ENCODE results near the gene KCNMA1. TPM values are rescaled to one million over a fixed set of nuclear protein-coding genes. Genes with fewer than 3 reads are reported as not detected.

KCNMA1 gene
- total and polyA plus RNA-seq, 10 donors = 9.3 to 114 (median 51.5) TPM

GRCh38 chr10:77123330-77123729, 514.3 kb downstream of the KCNMA1 start:
- TF ChIP-seq POLR2AphosphoS5 (IDR thresholded peaks at IDR 0.05) = no peak
- no peak for TF ChIP-seq CTCF (IDR thresholded peaks at IDR 0.05 in 8 of 11, conservative IDR thresholded peaks at IDR 0.05 in 3 of 11)
- TF ChIP-seq POLR2A (IDR thresholded peaks at IDR 0.05) = no peak

GRCh38 chr10:77121829-77122228, 515.8 kb downstream of the KCNMA1 start:
- Histone ChIP-seq H3K9me3 (no peaks in the 10 kb centered on the region), H3K27ac (no peak overlapping the region), H3K4me3 (no peak overlapping the region), H3K36me3 (no peaks in the 10 kb centered on the region), H3K27me3 (replicated peaks in 1 of 7) (no peaks in the 10 kb centered on the region), H3K4me1 (no peaks in the 10 kb centered on the region)
- intact Hi-C loops (cut with DNase I; ENCODE audit: low total_unique reads) = no loop called here
- WGBS, 5 donors = 84 to 91% (median 87%) methylated on average over 9 to 10 of the region's 10 CpGs
- no peak for DNase-seq
- TF ChIP-seq POLR2A (IDR thresholded peaks at IDR 0.05) (no peak), CTCF (IDR thresholded peaks at IDR 0.05 in 8 of 11, conservative IDR thresholded peaks at IDR 0.05 in 3 of 11) (no peak), POLR2AphosphoS5 (IDR thresholded peaks at IDR 0.05) (no peak)

More at GRCh38 chr10:77123330-77123729, 514.3 kb downstream of the KCNMA1 start:
- Histone ChIP-seq H3K4me1 (no peaks in the 10 kb centered on the region), H3K27ac (no peak overlapping the region), H3K36me3 (no peaks in the 10 kb centered on the region), H3K9me3 (no peaks in the 10 kb centered on the region), H3K4me3 (no peak overlapping the region), H3K27me3 (replicated peaks in 1 of 7) (peaks cover 0 to 5% (median 0%) of the 10 kb centered on the region in 7 donors)
- 92 to 98% (median 96%) methylated on average over 5 of the region's 5 CpGs for WGBS, 5 donors
- no peak for DNase-seq
- intact Hi-C loops (cut with DNase I; ENCODE audit: low total_unique reads) = no loop called here

DNA sequence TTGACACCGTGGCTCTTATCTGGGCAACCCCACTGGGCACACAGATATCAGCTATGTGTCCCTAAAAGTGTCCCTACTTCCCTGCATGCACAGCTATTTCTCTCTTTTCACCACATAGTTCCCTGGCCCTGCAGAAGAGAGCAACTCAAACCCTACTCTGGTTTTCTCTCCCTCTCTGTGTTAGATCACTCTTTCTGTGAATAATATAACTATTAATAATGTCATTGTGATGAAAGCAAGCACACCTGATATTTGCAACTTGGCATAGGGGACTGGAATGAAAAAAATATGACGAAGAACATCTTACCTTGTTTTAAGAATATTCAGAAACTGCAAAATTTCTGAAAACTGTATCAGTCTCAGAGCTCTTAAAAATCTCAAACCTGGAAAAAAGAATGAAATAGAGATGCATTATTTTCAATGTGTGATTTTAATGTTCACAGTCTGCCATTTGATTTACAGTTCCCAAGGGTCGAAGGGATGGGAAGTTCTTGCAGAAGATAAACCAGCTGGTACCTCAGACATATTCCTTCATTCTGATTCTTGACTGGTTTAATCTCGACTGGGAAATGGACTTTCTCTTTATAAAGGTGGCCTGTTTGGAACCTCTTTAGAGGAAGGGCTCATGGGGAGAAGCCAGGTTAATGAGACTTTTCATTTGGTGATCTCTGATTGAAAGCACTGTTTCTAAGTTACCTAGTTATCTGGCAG, 516.8 kb downstream of the KCNMA1 start:
- Histone ChIP-seq H3K4me3 (no peak overlapping the region), H3K27me3 (replicated peaks in 1 of 7) (no peaks in the 10 kb centered on the region), H3K36me3 (no peaks in the 10 kb centered on the region), H3K27ac (no peak overlapping the region), H3K9me3 (no peaks in the 10 kb centered on the region), H3K4me1 (no peaks in the 10 kb centered on the region)
- intact Hi-C loops (cut with DNase I; ENCODE audit: low total_unique reads) = no loop called here
- DNase-seq = no peak
- 61 to 73% (median 66%) methylated on average over 4 of the region's 4 CpGs for WGBS, 5 donors
- no peak for TF ChIP-seq POLR2A (IDR thresholded peaks at IDR 0.05)
- no peak for TF ChIP-seq CTCF (IDR thresholded peaks at IDR 0.05 in 8 of 11, conservative IDR thresholded peaks at IDR 0.05 in 3 of 11)

DNA sequence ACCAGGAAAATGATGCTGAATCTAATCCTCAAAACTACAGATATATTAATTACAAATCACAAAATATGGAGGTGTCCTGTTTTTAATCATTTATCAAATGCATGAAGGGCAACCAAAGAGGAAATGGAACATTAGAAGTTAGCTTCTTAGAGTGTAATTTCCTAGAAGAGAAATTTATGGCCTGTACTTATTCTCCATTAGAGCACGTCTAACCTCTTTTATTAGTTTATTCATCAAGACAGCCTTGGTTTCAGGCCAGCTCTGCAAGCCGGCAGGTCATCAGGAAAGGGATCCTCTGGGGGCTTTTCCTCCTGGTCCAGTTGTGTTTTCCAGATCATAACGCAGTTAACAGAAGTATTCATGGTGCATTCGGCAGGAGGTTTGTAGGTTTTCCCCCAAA, 517.6 kb downstream of the KCNMA1 start:
- H3K27ac ChIP-seq = no peak overlapping the region
- 61 to 76% (median 69%) methylated on average over 4 of the region's 4 CpGs for WGBS, 5 donors

More for the DNA sequence above, 517.6 kb downstream of the KCNMA1 start:
- DNase-seq = no peak
- intact Hi-C loops (cut with DNase I; ENCODE audit: low total_unique reads) = no loop called here
- Histone ChIP-seq H3K9me3 (no peaks in the 10 kb centered on the region), H3K4me1 (no peaks in the 10 kb centered on the region), H3K4me3 (no peak overlapping the region), H3K27me3 (replicated peaks in 1 of 7) (no peaks in the 10 kb centered on the region), H3K36me3 (no peaks in the 10 kb centered on the region)
- TF ChIP-seq POLR2A (IDR thresholded peaks at IDR 0.05) = no peak
- no peak for TF ChIP-seq POLR2AphosphoS5 (IDR thresholded peaks at IDR 0.05)
